ENCODE measurements around the gene RER1. TPM values are rescaled to one million over a fixed set of nuclear protein-coding genes. Genes with fewer than 3 reads are reported as not detected.

The RER1 gene
- total RNA-seq, 1 experiment from 2014 or later = 110 TPM

GRCh38 chr1:2449636-2450454 is 58.2 kb downstream of the RER1 start:
- H3K9ac ChIP-seq (ENCODE audit: extremely low read depth, insufficient read length, low read length) = no peak overlapping the region
- no peaks in the 10 kb centered on the region for H3K9me3 ChIP-seq (ENCODE audit: control insufficient read depth, low read depth, low read length)
- H2BK12ac ChIP-seq (ENCODE audit: insufficient read length, low read depth, low read length) = no peak overlapping the region
- H2BK15ac ChIP-seq (ENCODE audit: low read depth, low read length) = no peak overlapping the region
- Mint-ChIP-seq H3K4me1 (peaks cover 3 to 19% of the 10 kb centered on the region in 2 experiments; a peak in 3 of 4 replicates), H3K27me3 (ENCODE audit: low read depth) (peaks cover 13% of the 10 kb centered on the region), H3K36me3 (ENCODE audit: insufficient read depth in 1 of 3, low read depth in 3 of 3) (no peaks in the 10 kb centered on the region), H3K27ac (no peak overlapping the region), H3K9me3 (no peaks in the 10 kb centered on the region), H3K4me3 (no peak overlapping the region)
- H3K23me2 ChIP-seq (ENCODE audit: insufficient read length, low read depth, low read length, poor library complexity, severe bottlenecking) = no peaks in the 10 kb centered on the region
- no peak overlapping the region for H3K56ac ChIP-seq (ENCODE audit: insufficient read length, low read depth, low read length)
- no peak overlapping the region for H3T11ph ChIP-seq (ENCODE audit: low read length)
- H2BK120ac ChIP-seq (ENCODE audit: low read depth, low read length, poor library complexity, severe bottlenecking) = no peak overlapping the region
- DNase-seq = no peak
- no peak overlapping the region for H4K91ac ChIP-seq (ENCODE audit: insufficient read length, low read depth, low read length)
- H3K4ac ChIP-seq (ENCODE audit: low read depth, low read length) = no peak overlapping the region
- peaks cover 2% of the 10 kb centered on the region; the same call in 1 of the 2 replicates for H3K27me3 ChIP-seq (ENCODE audit: insufficient read depth, low read length)
- H3K4me2 ChIP-seq (ENCODE audit: insufficient read depth, insufficient read length, low read length) = no peak overlapping the region
- H2AFZ ChIP-seq (ENCODE audit: low read length) = no peak overlapping the region
- no peak overlapping the region for H4K5ac ChIP-seq (ENCODE audit: insufficient read length, low read depth, low read length)
- no peak overlapping the region for H3K27ac ChIP-seq (ENCODE audit: insufficient read length, low read depth, low read length)
- no peak for TF ChIP-seq CTCF (conservative IDR thresholded peaks at IDR 0.05)
- H2BK20ac ChIP-seq (ENCODE audit: low read depth, low read length, poor library complexity, severe bottlenecking) = no peak overlapping the region
- H2BK5ac ChIP-seq (ENCODE audit: insufficient read length, low read length) = no peak overlapping the region
- H3K18ac ChIP-seq (ENCODE audit: insufficient read length, low read depth, low read length) = no peak overlapping the region
- H3K79me2 ChIP-seq (ENCODE audit: insufficient read depth, low read length) = no peaks in the 10 kb centered on the region
- no peaks in the 10 kb centered on the region for H4K20me1 ChIP-seq (ENCODE audit: control insufficient read depth, insufficient read depth, insufficient read length)
- H3K14ac ChIP-seq (ENCODE audit: insufficient read depth, low read length) = no peak overlapping the region
- H3K79me1 ChIP-seq (ENCODE audit: insufficient read depth, low read depth, low read length, poor library complexity, severe bottlenecking) = no peaks in the 10 kb centered on the region
- H2AK5ac ChIP-seq (ENCODE audit: insufficient read length, low read length) = no peak overlapping the region
- WGBS (ENCODE audit: extremely low coverage, insufficient read length, low lambda C conversion rate) = no CpG with 5 or more reads among the region's 23 CpGs
- H3K4me1 ChIP-seq (ENCODE audit: insufficient read depth, low read length) = no peaks in the 10 kb centered on the region; the same call in 1 of the 2 replicates
- H4K8ac ChIP-seq (replicated peaks; ENCODE audit: insufficient read length, low read depth, low read length) = no peak overlapping the region
- H3K23ac ChIP-seq (ENCODE audit: insufficient read length, low read depth, low read length) = no peak overlapping the region
